Thyroid gland (tissue), 4 donors: ENCODE results near the gene WNT5A.

Experiments used
- POLR2A ChIP-seq, 2 donors: fragments of 450-650 bp; IDR thresholded peaks; one replicate each; pipeline ENCODE4 v1.6.1; 2017; ENCODE audit warnings: antibody characterized with exemption in 2 of 2, mild to moderate bottlenecking in 2 of 2, moderate library complexity in 1 of 2
- TF ChIP-seq, protein P1 (sequence below), 6 experiments: fragments of 200-600 bp in 3 of 6; fragments of 450-650 bp in 3 of 6; sonication (generic) in 3 of 6; IDR thresholded peaks; one replicate each; pipeline ENCODE4 v1.5.1; 2016 to 2019; ENCODE audit warnings: antibody characterized with exemption in 6 of 6, mild to moderate bottlenecking in 2 of 6, inconsistent platforms in 1 of 6, moderate library complexity in 1 of 6

DNA sequence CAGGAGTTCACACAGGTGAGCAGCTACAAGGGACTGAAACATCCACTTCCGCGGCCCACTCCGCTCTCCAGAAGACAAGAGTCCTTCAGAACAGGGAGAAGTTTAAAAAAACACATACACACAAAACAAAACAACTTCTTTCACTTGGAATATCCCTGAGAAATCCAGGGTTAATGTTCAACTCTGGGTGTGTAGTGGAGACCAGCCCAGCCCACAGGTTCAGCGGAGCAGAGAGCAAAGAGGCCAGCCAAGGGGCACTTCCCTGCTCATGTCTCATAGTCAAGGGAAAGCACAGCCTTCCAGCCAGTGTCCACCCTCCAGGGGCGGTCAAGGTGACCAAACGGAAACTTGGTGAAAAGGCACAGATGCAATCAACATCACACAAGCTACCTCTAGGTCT lies 41.6 kb downstream of the WNT5A start:
- TF ChIP-seq, protein P1, sequence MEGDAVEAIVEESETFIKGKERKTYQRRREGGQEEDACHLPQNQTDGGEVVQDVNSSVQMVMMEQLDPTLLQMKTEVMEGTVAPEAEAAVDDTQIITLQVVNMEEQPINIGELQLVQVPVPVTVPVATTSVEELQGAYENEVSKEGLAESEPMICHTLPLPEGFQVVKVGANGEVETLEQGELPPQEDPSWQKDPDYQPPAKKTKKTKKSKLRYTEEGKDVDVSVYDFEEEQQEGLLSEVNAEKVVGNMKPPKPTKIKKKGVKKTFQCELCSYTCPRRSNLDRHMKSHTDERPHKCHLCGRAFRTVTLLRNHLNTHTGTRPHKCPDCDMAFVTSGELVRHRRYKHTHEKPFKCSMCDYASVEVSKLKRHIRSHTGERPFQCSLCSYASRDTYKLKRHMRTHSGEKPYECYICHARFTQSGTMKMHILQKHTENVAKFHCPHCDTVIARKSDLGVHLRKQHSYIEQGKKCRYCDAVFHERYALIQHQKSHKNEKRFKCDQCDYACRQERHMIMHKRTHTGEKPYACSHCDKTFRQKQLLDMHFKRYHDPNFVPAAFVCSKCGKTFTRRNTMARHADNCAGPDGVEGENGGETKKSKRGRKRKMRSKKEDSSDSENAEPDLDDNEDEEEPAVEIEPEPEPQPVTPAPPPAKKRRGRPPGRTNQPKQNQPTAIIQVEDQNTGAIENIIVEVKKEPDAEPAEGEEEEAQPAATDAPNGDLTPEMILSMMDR (IDR thresholded peaks at IDR 0.05): no peak
- no peak for TF ChIP-seq POLR2A (IDR thresholded peaks at IDR 0.05)
